Right atrium auricular region (tissue), 2 donors: ENCODE measurements around the gene EFCAB6. TPM values are rescaled to one million over a fixed set of nuclear protein-coding genes. Genes with fewer than 3 reads are reported as not detected.

Experiments
- DNase-seq: peaks from one replicate; pipeline ENCODE4 v3.0.0-alpha.2; 2019; ENCODE audit warnings: low spot score
- H3K27ac ChIP-seq, 2 donors: fragments of 200-600 bp; sonication (generic); 1 replicate in 1 of 2; 2 replicates in 1 of 2; pipeline ENCODE4 v1.5.1; 2016 to 2019
- H3K27me3 ChIP-seq, 2 donors: fragments of 200-600 bp; sonication (generic); one replicate each; pipeline versions ENCODE4 v1.5.1 to v1.6.0; 2017 to 2019
- H3K36me3 ChIP-seq: fragments of 200-600 bp; sonication (generic); one replicate; pipeline ENCODE4 v1.5.1; 2016
- H3K4me1 ChIP-seq, 2 donors: fragments of 200-600 bp; sonication (generic); one replicate each; pipeline versions ENCODE4 v1.5.1 to v1.6.0; 2017 to 2019
- H3K4me3 ChIP-seq, 2 donors: fragments of 200-600 bp; sonication (generic); 1 replicate in 1 of 2; 2 replicates in 1 of 2; pipeline ENCODE4 v1.5.1; 2017 to 2019; ENCODE audit warnings: mild to moderate bottlenecking in 1 of 2, moderate library complexity in 1 of 2
- H3K9me3 ChIP-seq, 2 donors: fragments of 200-600 bp; sonication (generic); one replicate each; pipeline ENCODE4 v1.5.1; 2019
- total RNA-seq, 2 donors: library from RNA; depleted of rRNA; stranded (reverse); fragments of >200 nt; gene quantifications; one replicate each; pipeline ENCODE4 v1.1.0, GENCODE V29; 2016
- TF ChIP-seq, protein P1 (sequence below), 2 donors: fragments of 200-600 bp; sonication (generic); IDR thresholded peaks; one replicate each; pipeline ENCODE4 v1.5.1; 2019; ENCODE audit warnings: antibody characterized with exemption in 2 of 2

EFCAB6 gene
- total RNA-seq, 2 donors from 2014 or later, result 1.5 TPM

- TF ChIP-seq, protein P1, sequence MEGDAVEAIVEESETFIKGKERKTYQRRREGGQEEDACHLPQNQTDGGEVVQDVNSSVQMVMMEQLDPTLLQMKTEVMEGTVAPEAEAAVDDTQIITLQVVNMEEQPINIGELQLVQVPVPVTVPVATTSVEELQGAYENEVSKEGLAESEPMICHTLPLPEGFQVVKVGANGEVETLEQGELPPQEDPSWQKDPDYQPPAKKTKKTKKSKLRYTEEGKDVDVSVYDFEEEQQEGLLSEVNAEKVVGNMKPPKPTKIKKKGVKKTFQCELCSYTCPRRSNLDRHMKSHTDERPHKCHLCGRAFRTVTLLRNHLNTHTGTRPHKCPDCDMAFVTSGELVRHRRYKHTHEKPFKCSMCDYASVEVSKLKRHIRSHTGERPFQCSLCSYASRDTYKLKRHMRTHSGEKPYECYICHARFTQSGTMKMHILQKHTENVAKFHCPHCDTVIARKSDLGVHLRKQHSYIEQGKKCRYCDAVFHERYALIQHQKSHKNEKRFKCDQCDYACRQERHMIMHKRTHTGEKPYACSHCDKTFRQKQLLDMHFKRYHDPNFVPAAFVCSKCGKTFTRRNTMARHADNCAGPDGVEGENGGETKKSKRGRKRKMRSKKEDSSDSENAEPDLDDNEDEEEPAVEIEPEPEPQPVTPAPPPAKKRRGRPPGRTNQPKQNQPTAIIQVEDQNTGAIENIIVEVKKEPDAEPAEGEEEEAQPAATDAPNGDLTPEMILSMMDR (IDR thresholded peaks at IDR 0.05), result no peak
- no peak overlapping the region for H3K4me3 ChIP-seq
- H3K27me3 ChIP-seq, result no peaks in the 10 kb centered on the region
- H3K4me1 ChIP-seq, result no peaks in the 10 kb centered on the region
- no peaks in the 10 kb centered on the region for H3K9me3 ChIP-seq
- no peak for DNase-seq
- H3K36me3 ChIP-seq, result no peaks in the 10 kb centered on the region
- no peak overlapping the region for H3K27ac ChIP-seq
These were observed 28.3 kb upstream of the EFCAB6 start for GRCh38 chr22:43840431-43840830.

- H3K36me3 ChIP-seq, result no peaks in the 10 kb centered on the region
- no peak overlapping the region for H3K27ac ChIP-seq
- H3K4me1 ChIP-seq, result no peaks in the 10 kb centered on the region
- TF ChIP-seq, protein P1 (IDR thresholded peaks at IDR 0.05), result no peak
- H3K27me3 ChIP-seq, result no peaks in the 10 kb centered on the region
- no peak overlapping the region for H3K4me3 ChIP-seq
- H3K9me3 ChIP-seq, result no peaks in the 10 kb centered on the region
- no peak for DNase-seq
These were observed 27.7 kb upstream of the EFCAB6 start for GRCh38 chr22:43839781-43840180.

GRCh38 chr22:43838571-43839307, 26.6 kb upstream of the EFCAB6 start:
- DNase-seq, result no peak
- Histone ChIP-seq H3K9me3 (no peaks in the 10 kb centered on the region), H3K4me1 (peaks cover 0 to 3% of the 10 kb centered on the region in 2 donors), H3K36me3 (no peaks in the 10 kb centered on the region), H3K27ac (no peak overlapping the region), H3K27me3 (no peaks in the 10 kb centered on the region), H3K4me3 (no peak overlapping the region)
- TF ChIP-seq, protein P1 (IDR thresholded peaks at IDR 0.05), result no peak

GRCh38 chr22:43838161-43838560, 26.1 kb upstream of the EFCAB6 start:
- Histone ChIP-seq H3K36me3 (no peaks in the 10 kb centered on the region), H3K27ac (no peak overlapping the region), H3K27me3 (no peaks in the 10 kb centered on the region), H3K4me1 (peaks cover 0 to 6% of the 10 kb centered on the region in 2 donors), H3K4me3 (no peak overlapping the region), H3K9me3 (no peaks in the 10 kb centered on the region)
- TF ChIP-seq, protein P1 (IDR thresholded peaks at IDR 0.05), result no peak
- DNase-seq, result no peak

GRCh38 chr22:43837666-43838065, 25.6 kb upstream of the EFCAB6 start:
- H3K27me3 ChIP-seq, result no peaks in the 10 kb centered on the region
- no peak for DNase-seq
- H3K27ac ChIP-seq, result no peak overlapping the region

More at GRCh38 chr22:43837666-43838065, 25.6 kb upstream of the EFCAB6 start:
- Histone ChIP-seq H3K36me3 (no peaks in the 10 kb centered on the region), H3K4me3 (no peak overlapping the region), H3K9me3 (no peaks in the 10 kb centered on the region), H3K4me1 (peaks cover 0 to 6% of the 10 kb centered on the region in 2 donors)
- TF ChIP-seq, protein P1 (IDR thresholded peaks at IDR 0.05), result no peak
